HepG2 (cell line): ENCODE data around the gene SPPL3. TPM values are rescaled to one million over a fixed set of nuclear protein-coding genes. Genes with fewer than 3 reads are reported as not detected.

Source experiments
- ATAC-seq: fragments of 200-7000 bp; cut with Tn5 transposase; 3 replicates; pipeline ENCODE4 v1.9.1; 2020; ENCODE audit warnings: mild to moderate bottlenecking, moderate library complexity
- BruUV-seq: library from RNA; stranded (reverse); fragments of 400-500 nt; replicated peaks from 2 replicates; lab custom pipeline; 2021; lab: Mats Ljungman, UMichigan
- CTCF ChIA-PET: fragments of 300-600 bp; formaldehyde crosslinking; extraction: SDS; loops from one replicate; lab custom pipeline; 2021; ENCODE audit warnings: low total read pairs, inconsistent platforms, low intra/inter-chr PET ratio; lab: Yijun Ruan, JAX
- POLR2A ChIA-PET: fragments of 350-600 bp; sonication (Branson Sonifier 250); formaldehyde crosslinking; loops from one replicate; lab custom pipeline; 2020; ENCODE audit warnings: antibody characterized with exemption, inconsistent platforms; lab: Yijun Ruan, JAX
- DNase-seq: peaks from one replicate; pipeline ENCODE4 v3.0.0-alpha.2; 2015; ENCODE audit warnings: low spot score
- FAIRE-seq: peaks from 3 replicates; lab custom pipeline; 2011; peaks lifted over from hg19 to GRCh38; lab: Jason Lieb, UNC
- H2AFZ ChIP-seq: one replicate; pipeline ENCODE4 v1.6.1; 2011; ENCODE audit warnings: low read length, inconsistent platforms
- H3K27ac ChIP-seq: fragments of 300-600 bp; 3 replicates; pipeline ENCODE4 v1.8.0; 2011; ENCODE audit warnings: mixed run types, mild to moderate bottlenecking, mixed read lengths, low read length, inconsistent platforms; ENCODE audit not compliant: insufficient read depth; ENCODE audit errors: extremely low read length
- H3K27me3 ChIP-seq, 2 experiments: fragments of 200-600 bp in 1 of 2; 2 replicates in 1 of 2; 3 replicates in 1 of 2; pipeline versions ENCODE4 v1.6.0 to v1.8.0; 2011; ENCODE audit warnings: low read length in 2 of 2, mild to moderate bottlenecking in 2 of 2, moderate library complexity in 2 of 2, inconsistent platforms in 1 of 2; ENCODE audit not compliant: insufficient read depth in 2 of 2, control insufficient read depth in 1 of 2
- H3K36me3 ChIP-seq, 2 experiments: fragments of 200-600 bp in 1 of 2; replicated peaks in 1 of 2; 2 replicates in 1 of 2; 3 replicates in 1 of 2; pipeline versions ENCODE4 v1.5.1 to v1.8.0; 2011; ENCODE audit warnings: low read length in 2 of 2, inconsistent platforms in 1 of 2; ENCODE audit not compliant: insufficient read depth in 2 of 2, control insufficient read depth in 1 of 2
- H3K4me1 ChIP-seq: 2 replicates; pipeline ENCODE4 v1.5.1; 2012; ENCODE audit warnings: low read length, inconsistent platforms; ENCODE audit not compliant: insufficient read depth
- H3K4me2 ChIP-seq: 2 replicates; pipeline ENCODE4 v1.6.0; 2011; ENCODE audit warnings: low read depth, low read length, inconsistent platforms
- H3K4me3 ChIP-seq, 3 experiments: fragments of 200-600 bp in 1 of 3; sonication (generic), shearing (Covaris generic) in 1 of 3; replicated peaks in 1 of 3; 2 replicates each; pipeline ENCODE4 v1.5.1; 2011 to 2016; ENCODE audit warnings: low read length in 3 of 3, inconsistent platforms in 2 of 3, low read depth in 2 of 3, mild to moderate bottlenecking in 2 of 3, control low read depth in 1 of 3, mixed read lengths in 1 of 3; ENCODE audit not compliant: insufficient read depth in 1 of 3
- H3K79me2 ChIP-seq: one replicate; pipeline ENCODE4 v1.6.1; 2011; ENCODE audit warnings: low read length, inconsistent platforms; ENCODE audit not compliant: insufficient read depth
- H3K9ac ChIP-seq: 2 replicates; pipeline ENCODE4 v1.6.0; 2011; ENCODE audit warnings: mild to moderate bottlenecking, low read depth, low read length, inconsistent platforms; ENCODE audit not compliant: insufficient read depth
- H3K9me3 ChIP-seq: 2 replicates; pipeline ENCODE4 v1.5.1; 2012; ENCODE audit warnings: mild to moderate bottlenecking, low read length
- H4K20me1 ChIP-seq: 2 replicates; pipeline ENCODE4 v1.6.0; 2011; ENCODE audit warnings: inconsistent platforms, mild to moderate bottlenecking, low read length, moderate library complexity; ENCODE audit not compliant: insufficient read depth
- HDAC2 ChIP-seq: sonication (generic); formaldehyde crosslinking; IDR thresholded peaks from 2 replicates; pipeline ENCODE4 v1.4.0; 2020; ENCODE audit warnings: missing genetic modification reagents
- HNF1A ChIP-seq, 2 experiments: sonication (generic) in 1 of 2; formaldehyde crosslinking in 1 of 2; IDR thresholded peaks; 2 replicates each; pipeline versions ENCODE4 v1.4.0 to v1.6.1; 2016 to 2020; ENCODE audit warnings: borderline replicate concordance in 1 of 2, low read depth in 1 of 2, mild to moderate bottlenecking in 1 of 2, missing genetic modification reagents in 1 of 2
- MIXL1 ChIP-seq: IDR thresholded peaks from 2 replicates; pipeline ENCODE4 v1.6.1; 2016
- PAXIP1 ChIP-seq: sonication (generic); formaldehyde crosslinking; conservative IDR thresholded peaks from 2 replicates; pipeline ENCODE4 v1.4.0; 2020; ENCODE audit warnings: mild to moderate bottlenecking, missing genetic modification reagents, moderate library complexity
- TBX2 ChIP-seq: sonication (generic); formaldehyde crosslinking; IDR thresholded peaks from 2 replicates; pipeline ENCODE4 v1.5.0; 2020; ENCODE audit warnings: missing genetic modification reagents, mild to moderate bottlenecking, borderline replicate concordance
- ZSCAN22 ChIP-seq: sonication (generic); formaldehyde crosslinking; IDR thresholded peaks from 2 replicates; pipeline ENCODE4 v1.4.0; 2020; ENCODE audit warnings: mild to moderate bottlenecking, missing genetic modification reagents
- WGBS: methylation state at CpG from one replicate; pipeline ENCODE4 v1.1.6; 2017; ENCODE audit warnings: low lambda C conversion rate; 5-methylcytosine and 5-hydroxymethylcytosine counted together
- in situ Hi-C: cut with HindIII; loops from 2 replicates; pipeline ENCODE4 v1.10.0; 2017; ENCODE audit warnings: low pct_unique_long_range_greater_than_20kb; ENCODE audit not compliant: extremely low pct_ligation_motif_present
- intact Hi-C: fragments of 100-400 bp; cut with micrococcal nuclease; formaldehyde crosslinking; loops from one replicate; pipeline ENCODE4 v1.10.0; 2022; ENCODE audit not compliant: unreplicated experiment
- polyA plus RNA-seq, 8 experiments: library from polyadenylated mRNA; depleted of rRNA in 3 of 8; stranded (reverse) in 7 of 8; unstranded in 1 of 8; fragments of >200 nt; fragmentation: Illumina TruSeq in 4 of 8; extraction: Trizol in 4 of 8; gene quantifications; 2 replicates each; pipeline versions ENCODE4 v1.2.1 to v1.2.3, GENCODE V29; 2011 to 2016; ENCODE audit warnings: low read depth in 4 of 8, missing spikeins in 1 of 8, mixed read lengths in 1 of 8; ENCODE audit not compliant: insufficient read depth in 1 of 8
- total RNA-seq, 5 experiments: library from RNA; depleted of rRNA; stranded (reverse); fragments of >200 nt; fragmentation: Illumina TruSeq; extraction: Trizol; gene quantifications; 2 replicates each; pipeline ENCODE4 v1.2.3, GENCODE V29; 2016; ENCODE audit warnings: low read depth in 1 of 5

Gene SPPL3
- total and polyA plus RNA-seq, 2 of the 13 experiments (the other 11 are each of a cell fraction or from before 2014, with no cell fraction given): 8.9 to 9.1 TPM

GRCh38 chr12:120719072-120719471 is 185.1 kb downstream of the SPPL3 start:
- Histone ChIP-seq H3K36me3 (peaks cover 9 to 62% of the 10 kb centered on the region in 2 experiments), H2AFZ (no peak overlapping the region), H3K27ac (peak overlapping the region; percentile 40), H3K9ac (no peak overlapping the region; the same call in 1 of the 2 replicates), H3K79me2 (no peaks in the 10 kb centered on the region), H4K20me1 (no peaks in the 10 kb centered on the region), H3K4me3 (peak overlapping the region in 1 of 3 experiments; percentile 7; a peak in 1 of 6 replicates), H3K4me2 (peak overlapping the region; percentile 46), H3K4me1 (peaks cover 23% of the 10 kb centered on the region), H3K9me3 (no peaks in the 10 kb centered on the region), H3K27me3 (no peaks in the 10 kb centered on the region)
- CTCF ChIA-PET: no interaction called here
- DNase-seq (peak; percentile 18), FAIRE-seq (peak; percentile 72), ATAC-seq (peak; percentile 77)
- POLR2A ChIA-PET: no interaction called here
- intact Hi-C loops (no loop called here), in situ Hi-C loops (no loop called here)
- 15% methylated on average over 2 of the region's 2 CpGs for WGBS
- no TSS peak for BruUV-seq
- TF ChIP-seq HDAC2 (CRISPR knock-in tag): no peak
- no peak for TF ChIP-seq TBX2
- TF ChIP-seq ZSCAN22: no peak
- peak; percentile 54 for TF ChIP-seq HNF1A (IDR thresholded peaks at IDR 0.05; ENCODE audit: low read depth)
- TF ChIP-seq HNF1A (CRISPR knock-in tag; IDR thresholded peaks at IDR 0.05; ENCODE audit: borderline replicate concordance): no peak; the same call in 1 of the 2 replicates
- 0 out of 2 replicates have a peak, but pooled peaks have one; percentile 42 for TF ChIP-seq MIXL1 (CRISPR knock-in tag)
- 0 out of 2 replicates have a peak, but pooled peaks have one; percentile 40 for TF ChIP-seq PAXIP1 (CRISPR knock-in tag)
